ENCODE results near the gene CCBE1. TPM values are rescaled to one million over a fixed set of nuclear protein-coding genes. Genes with fewer than 3 reads are reported as not detected.

Gene CCBE1
- polyA plus RNA-seq, 1 of the 3 experiments (the other 2 are of a cell fraction) = 5.0 TPM

GRCh38 chr18:59402432-59403090, 294.7 kb downstream of the CCBE1 start:
- WGBS (ENCODE audit: low lambda C conversion rate) = 27% methylated on average over 11 of the region's 13 CpGs
- Histone ChIP-seq H3K36me3 (replicated peaks in 1 of 2; ENCODE audit: control insufficient read depth in 1 of 2, insufficient read depth in 2 of 2, low read length in 1 of 2) (no peaks in the 10 kb centered on the region), H3K27ac (ENCODE audit: low read depth in 2 of 2, low read length in 1 of 2) (no peak overlapping the region), H3K79me2 (ENCODE audit: insufficient read depth) (no peaks in the 10 kb centered on the region), H3K9ac (no peak overlapping the region), H3K9me2 (no peaks in the 10 kb centered on the region), H3K27me3 (ENCODE audit: insufficient read depth) (no peaks in the 10 kb centered on the region), H3K9me3 (no peaks in the 10 kb centered on the region), H3K4me2 (no peak overlapping the region), H3F3A (replicated peaks; ENCODE audit: insufficient read depth) (peaks cover 13% of the 10 kb centered on the region), H4K20me1 (ENCODE audit: insufficient read depth) (no peaks in the 10 kb centered on the region), H2AFZ (ENCODE audit: low read depth) (no peak overlapping the region), H3K4me3 (ENCODE audit: low read depth in 2 of 2, low read length in 1 of 2) (peak overlapping the region in 1 of 2 experiments; percentile 57; a peak in 1 of 4 replicates), H3K4me1 (ENCODE audit: control insufficient read depth in 1 of 2, insufficient read depth in 2 of 2, low read depth in 1 of 2, low read length in 1 of 2) (no peaks in the 10 kb centered on the region; a peak in 1 of 4 replicates)
- POLR2A ChIA-PET = no interaction called here
- peak; percentile 96 for TF ChIP-seq SMC3 (IDR thresholded peaks at IDR 0.05; ENCODE audit: low read depth, low read length)
- TF ChIP-seq CTCF (IDR thresholded peaks at IDR 0.05) = peak; percentile 94
- no peak for TF ChIP-seq RXRA (IDR thresholded peaks at IDR 0.05; ENCODE audit: borderline replicate concordance, low read depth)
- TF ChIP-seq MXI1 (IDR thresholded peaks at IDR 0.05; ENCODE audit: low read depth, low read length) = 0 out of 2 replicates have a peak, but pooled peaks have one; percentile 36
- no peak for TF ChIP-seq ZBTB33 (IDR thresholded peaks at IDR 0.05; ENCODE audit: borderline replicate concordance, low read depth)
- peak; percentile 99 for TF ChIP-seq RAD21 (IDR thresholded peaks at IDR 0.05; ENCODE audit: low read length)
- DNase-seq = peak; percentile 88
- CTCF ChIA-PET = interaction anchor here (0.6 to 4.4 kb wide), 97 partner anchors 9 to 624 kb away, joined by 3 to 168 read pairs (median 5); partner anchors contain the start of genes CPLX4, GRP, LMAN1 and RAX

GRCh38 chr18:59400407-59400806, 296.8 kb downstream of the CCBE1 start:
- CTCF ChIA-PET = interaction anchor here (0.7 to 4.4 kb wide), 3 partner anchors 88 to 152 kb away, joined by 4 to 143 read pairs (median 18); no protein-coding TSS in a partner anchor

More at GRCh38 chr18:59400407-59400806, 296.8 kb downstream of the CCBE1 start:
- Histone ChIP-seq H3K27ac (ENCODE audit: low read depth in 2 of 2, low read length in 1 of 2) (no peak overlapping the region), H3K4me2 (no peak overlapping the region), H3K9me3 (no peaks in the 10 kb centered on the region), H3K9ac (no peak overlapping the region), H3K36me3 (replicated peaks in 1 of 2; ENCODE audit: control insufficient read depth in 1 of 2, insufficient read depth in 2 of 2, low read length in 1 of 2) (no peaks in the 10 kb centered on the region), H2AFZ (ENCODE audit: low read depth) (no peak overlapping the region), H4K20me1 (ENCODE audit: insufficient read depth) (no peaks in the 10 kb centered on the region), H3F3A (replicated peaks; ENCODE audit: insufficient read depth) (peaks cover 13% of the 10 kb centered on the region), H3K79me2 (ENCODE audit: insufficient read depth) (no peaks in the 10 kb centered on the region), H3K4me3 (ENCODE audit: low read depth in 2 of 2, low read length in 1 of 2) (no peak overlapping the region), H3K27me3 (ENCODE audit: insufficient read depth) (no peaks in the 10 kb centered on the region), H3K4me1 (ENCODE audit: control insufficient read depth in 1 of 2, insufficient read depth in 2 of 2, low read depth in 1 of 2, low read length in 1 of 2) (no peaks in the 10 kb centered on the region; a peak in 1 of 4 replicates), H3K9me2 (no peaks in the 10 kb centered on the region)
- POLR2A ChIA-PET = no interaction called here
- WGBS (ENCODE audit: low lambda C conversion rate) = 85% methylated on average over 6 of the region's 6 CpGs
- no peak for DNase-seq
- no peak for TF ChIP-seq SIN3A (IDR thresholded peaks at IDR 0.05; ENCODE audit: borderline replicate concordance, low read depth, low read length)
- TF ChIP-seq FOXM1 (IDR thresholded peaks at IDR 0.05; ENCODE audit: low read depth) = no peak
- TF ChIP-seq TCF12 (IDR thresholded peaks at IDR 0.05) = no peak
- no peak for TF ChIP-seq CHD2 (IDR thresholded peaks at IDR 0.05; ENCODE audit: low read length, partially characterized antibody)
- no peak for TF ChIP-seq ELF1 (IDR thresholded peaks at IDR 0.05)
- TF ChIP-seq IRF3 (IDR thresholded peaks at IDR 0.05; ENCODE audit: low read depth, low read length) = no peak
- no peak for TF ChIP-seq NFIC (IDR thresholded peaks at IDR 0.05; ENCODE audit: borderline replicate concordance)
- no peak for TF ChIP-seq EZH2phosphoT487 (IDR thresholded peaks at IDR 0.05; ENCODE audit: borderline replicate concordance, low read depth)
